DMS 273 (cell line): ENCODE measurements around the gene IFNA6.
A peak's percentile ranks its signal among the peaks of the same experiment; 100 is the strongest.
"Not testable (repeated sequence)": the region's sequence is repeated elsewhere in the genome, so short reads cannot be mapped to it uniquely, and the experiment has no call there.

Experiments used
- DNase-seq: peaks from one replicate; lab custom pipeline; 2025; ENCODE audit not compliant: unreplicated experiment; lab: John Stamatoyannopoulos, UW

IFNA6 gene

DNA sequence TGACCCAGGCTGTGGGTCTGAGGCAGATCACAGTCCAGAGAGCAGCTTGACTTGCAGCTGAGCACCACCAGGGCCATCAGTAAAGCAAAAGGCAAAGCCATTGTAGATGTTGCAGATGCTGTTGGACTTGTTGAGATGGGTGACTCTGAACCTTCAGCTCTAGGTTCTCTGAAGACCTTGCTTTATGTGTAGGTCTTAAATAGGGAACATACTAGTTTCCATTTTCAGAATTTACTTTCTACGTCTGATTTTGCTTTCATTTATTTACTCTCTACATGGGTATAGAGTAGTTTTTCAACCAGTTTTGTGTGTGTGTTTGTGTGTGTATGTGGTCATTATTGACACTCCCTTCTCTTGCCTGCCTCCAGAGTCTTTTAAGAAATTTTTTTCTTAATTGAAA lies at the start of gene IFNA6:
Gene IFNA6 (minus strand): TSS at position 101 of the 400 bp plus-strand sequence. CDS start 0 bp downstream, at position 101.
- DNase-seq, result no peak

- no peak for DNase-seq
Observed at GRCh38 chr9:21399956-21400355, 49.3 kb upstream of the IFNA6 start.

- no peak for DNase-seq
Observed at GRCh38 chr9:21398955-21399489, 48.3 kb upstream of the IFNA6 start.

DNA sequence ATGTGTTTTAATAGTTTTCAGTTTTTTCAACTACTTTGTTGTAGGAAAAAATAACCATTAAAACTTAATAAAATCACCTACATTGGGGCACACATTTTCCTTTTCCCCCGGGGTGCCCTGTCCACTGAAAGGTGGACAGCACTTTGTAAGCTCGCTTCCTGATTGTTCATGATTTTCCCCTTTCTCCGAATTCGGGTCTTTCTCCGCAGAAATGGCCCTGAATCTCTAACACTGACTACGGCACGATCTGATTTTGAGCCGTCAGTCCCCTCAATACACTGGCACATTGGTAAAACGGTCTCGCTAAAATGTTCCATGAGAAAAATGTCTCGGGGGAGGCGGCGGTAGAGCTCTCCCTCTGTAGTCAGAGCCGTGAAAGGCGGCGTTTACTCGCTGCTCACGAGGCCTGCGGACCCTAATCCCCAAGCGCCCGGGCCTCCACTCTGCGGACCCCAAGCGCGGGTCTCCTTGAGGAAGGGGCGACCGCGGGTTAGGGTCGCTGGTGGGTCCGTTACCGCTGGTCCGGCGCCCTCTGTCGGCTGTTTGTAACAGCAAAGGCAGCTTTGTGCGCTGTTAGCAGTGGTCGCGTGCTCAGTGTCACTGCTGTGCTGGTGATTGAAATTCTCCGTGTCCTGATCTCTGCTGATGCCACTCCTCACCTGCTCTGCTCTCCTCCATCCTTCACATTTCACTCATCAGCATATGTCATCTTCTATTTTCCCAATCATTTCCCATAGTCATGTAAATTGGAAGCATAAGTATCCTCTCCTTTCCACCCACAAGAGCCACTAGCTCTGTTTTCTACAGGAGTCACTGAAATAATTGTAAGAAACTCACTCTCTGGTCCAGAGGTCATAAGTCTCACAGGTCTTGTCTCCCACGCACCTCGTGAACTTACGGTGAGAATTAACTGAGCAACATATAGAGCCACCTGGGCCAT lies 45.4 kb upstream of the IFNA6 start:
- peak; percentile 44 for DNase-seq

GRCh38 chr9:21392270-21392669 lies 41.6 kb upstream of the IFNA6 start:
- DNase-seq, result peak; percentile 50

DNA sequence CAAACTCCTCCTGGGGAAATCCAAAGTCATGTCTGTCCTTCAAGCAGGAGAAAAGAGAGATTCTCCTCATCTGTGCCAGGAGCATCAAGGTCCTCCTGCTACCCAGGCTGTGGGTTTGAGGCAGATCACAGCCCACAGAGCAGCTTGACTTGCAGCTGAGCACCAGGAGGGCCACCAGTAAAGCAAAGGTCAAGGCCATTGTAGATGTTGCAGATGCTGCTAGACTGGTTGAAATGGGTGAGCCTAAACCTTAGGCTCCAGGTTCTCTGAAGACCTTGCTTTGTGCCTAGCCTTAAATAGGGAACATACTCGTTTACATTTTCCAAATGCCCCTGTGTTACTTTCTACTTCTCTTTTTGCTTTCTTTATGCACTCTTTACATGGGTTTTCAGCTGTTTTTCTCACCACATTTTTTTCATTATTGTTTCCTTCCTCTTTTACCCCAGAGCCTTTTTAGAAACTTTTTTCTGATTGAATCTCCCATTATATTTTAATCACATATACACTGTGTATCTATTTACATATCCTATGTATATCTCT lies 34.5 kb upstream of the IFNA6 start, which contains the start of gene IFNA2:
Gene IFNA2 (minus strand): TSS at position 268 of the 540 bp plus-strand sequence. CDS start 69 bp downstream, at position 199.
- no peak for DNase-seq

GRCh38 chr9:21383627-21384026 lies 32.9 kb upstream of the IFNA6 start:
- no peak for DNase-seq

DNA sequence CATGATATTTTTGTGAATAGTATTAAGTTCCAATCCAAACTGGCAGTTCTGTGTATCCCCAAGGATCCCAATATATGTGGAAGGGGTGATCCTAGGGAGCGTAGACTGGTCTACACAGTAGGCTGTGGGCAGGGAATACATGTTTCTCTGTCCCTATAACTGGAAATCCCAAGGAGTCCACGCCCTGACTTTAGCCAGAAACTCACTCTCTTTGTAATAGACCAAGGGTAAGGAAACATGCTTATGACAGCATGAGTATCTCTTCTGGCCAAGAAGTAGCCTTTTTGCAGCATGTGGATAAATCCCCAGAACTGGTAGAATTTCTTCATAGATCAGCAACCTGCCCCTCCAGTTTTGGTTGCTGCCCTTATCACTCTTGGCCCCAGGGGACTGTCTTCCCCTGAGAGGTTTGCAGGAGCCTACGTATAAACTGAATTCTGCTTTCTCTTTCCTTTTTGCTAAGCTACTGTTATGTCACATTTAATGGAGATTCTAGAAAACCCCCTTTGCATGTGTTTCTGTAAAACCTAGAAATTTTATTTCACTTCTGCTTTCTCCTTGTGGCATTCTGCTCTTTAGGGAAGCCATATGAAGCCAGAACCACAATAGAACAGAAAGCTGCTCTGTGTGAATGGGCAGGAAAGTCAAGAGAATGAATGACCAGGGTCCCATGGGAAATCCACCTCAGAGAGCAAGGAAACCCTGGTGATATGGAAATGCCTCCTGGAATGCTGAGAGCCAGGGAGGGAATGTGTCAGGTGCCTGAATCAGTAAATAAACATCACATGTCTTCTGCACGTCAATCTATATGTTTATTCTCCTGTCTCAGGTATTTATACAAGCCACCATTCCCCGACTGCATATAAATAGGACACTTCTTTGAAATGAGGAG lies 31.0 kb upstream of the IFNA6 start:
- DNase-seq, result no peak

- DNase-seq, result not testable (repeated sequence)
Observed at GRCh38 chr9:21371467-21371866, 20.8 kb upstream of the IFNA6 start.

- DNase-seq, result no peak
Observed at GRCh38 chr9:21367957-21368356, 17.3 kb upstream of the IFNA6 start, which contains the start of gene IFNA13. TSS of gene IFNA13 (minus strand) at chr9:21368057. CDS start at chr9:21368010, 47 bp downstream.

DNA sequence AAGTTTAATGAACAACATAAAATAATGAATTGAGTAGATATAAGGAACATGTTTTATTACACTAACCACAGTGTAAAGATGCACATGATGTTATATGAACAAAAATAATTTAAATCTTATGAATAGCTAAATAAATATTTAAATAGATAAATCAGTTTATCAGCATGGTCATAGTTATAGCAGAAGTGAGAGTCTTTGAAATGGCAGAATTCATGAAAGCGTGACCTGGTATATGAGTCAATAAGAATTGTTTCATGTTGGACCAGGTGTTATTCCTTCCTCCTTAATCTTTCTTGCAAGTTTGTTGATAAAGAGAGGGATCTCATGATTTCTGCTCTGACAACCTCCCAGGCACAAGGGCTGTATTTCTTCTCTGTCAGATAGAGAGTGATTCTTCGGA lies 16.5 kb upstream of the IFNA6 start:
- DNase-seq, result not testable (repeated sequence)

DNA sequence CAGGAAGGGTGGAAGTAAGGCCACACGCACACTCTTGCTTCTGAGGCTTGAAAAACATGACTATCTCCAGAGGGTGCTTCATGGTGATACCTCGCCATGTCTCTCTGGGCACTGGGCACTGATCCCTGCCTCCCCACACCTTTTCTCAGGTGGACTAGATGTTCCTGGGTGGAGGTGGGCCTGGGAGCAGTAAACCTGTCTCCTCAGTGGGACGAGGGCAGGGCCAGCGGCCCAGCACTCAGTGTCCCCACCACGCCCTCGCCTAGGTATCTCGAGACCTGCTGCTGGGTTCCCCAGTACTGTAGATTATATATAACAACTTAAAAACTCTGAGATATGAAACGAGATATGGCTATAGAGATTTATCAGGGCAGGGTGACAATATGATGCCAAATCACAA lies 11.6 kb upstream of the IFNA6 start:
- DNase-seq, result no peak

GRCh38 chr9:21357479-21358460 lies 7.1 kb upstream of the IFNA6 start:
- no peak for DNase-seq

GRCh38 chr9:21348430-21348970 lies 2.2 kb downstream of the IFNA6 start:
- no peak for DNase-seq

DNA sequence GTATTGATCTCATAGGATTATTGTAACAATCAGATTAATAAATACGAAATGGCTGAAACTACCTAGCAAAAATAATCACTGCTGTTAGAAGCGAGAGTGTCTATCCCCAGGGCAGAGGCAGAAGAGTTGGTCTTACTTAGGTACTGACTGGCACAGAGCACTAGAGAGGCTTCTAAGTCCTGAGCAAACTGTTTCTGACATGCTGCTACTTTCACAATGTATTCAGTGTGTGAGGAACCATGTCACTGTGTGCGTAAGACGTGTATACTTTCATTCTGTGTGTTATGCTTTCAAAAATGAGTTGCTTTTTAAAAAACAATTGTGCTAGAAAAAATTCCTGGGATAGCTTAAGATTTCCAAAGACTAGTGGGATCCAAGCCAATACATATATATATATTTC lies 10.0 kb downstream of the IFNA6 start:
- DNase-seq, result no peak

DNA sequence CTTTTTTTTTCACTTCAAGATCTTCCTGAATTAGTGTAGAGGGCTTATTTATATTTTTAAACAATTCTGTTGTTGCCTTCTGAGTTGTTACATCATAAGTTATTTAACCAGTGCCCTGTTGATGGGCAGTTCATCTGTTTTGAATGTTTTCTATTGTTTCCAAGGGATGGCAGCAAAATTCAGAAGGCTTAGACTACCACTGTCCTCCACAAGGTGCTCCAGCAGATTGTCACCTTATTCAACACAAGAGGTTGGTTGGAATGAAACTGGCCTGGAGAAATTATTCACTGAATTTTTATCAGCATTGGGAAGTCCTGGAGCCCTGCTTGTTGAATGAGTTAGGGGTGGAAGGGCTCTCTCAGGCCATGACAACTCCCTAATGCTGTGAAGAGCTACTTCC lies 14.2 kb downstream of the IFNA6 start:
- no peak for DNase-seq

DNA sequence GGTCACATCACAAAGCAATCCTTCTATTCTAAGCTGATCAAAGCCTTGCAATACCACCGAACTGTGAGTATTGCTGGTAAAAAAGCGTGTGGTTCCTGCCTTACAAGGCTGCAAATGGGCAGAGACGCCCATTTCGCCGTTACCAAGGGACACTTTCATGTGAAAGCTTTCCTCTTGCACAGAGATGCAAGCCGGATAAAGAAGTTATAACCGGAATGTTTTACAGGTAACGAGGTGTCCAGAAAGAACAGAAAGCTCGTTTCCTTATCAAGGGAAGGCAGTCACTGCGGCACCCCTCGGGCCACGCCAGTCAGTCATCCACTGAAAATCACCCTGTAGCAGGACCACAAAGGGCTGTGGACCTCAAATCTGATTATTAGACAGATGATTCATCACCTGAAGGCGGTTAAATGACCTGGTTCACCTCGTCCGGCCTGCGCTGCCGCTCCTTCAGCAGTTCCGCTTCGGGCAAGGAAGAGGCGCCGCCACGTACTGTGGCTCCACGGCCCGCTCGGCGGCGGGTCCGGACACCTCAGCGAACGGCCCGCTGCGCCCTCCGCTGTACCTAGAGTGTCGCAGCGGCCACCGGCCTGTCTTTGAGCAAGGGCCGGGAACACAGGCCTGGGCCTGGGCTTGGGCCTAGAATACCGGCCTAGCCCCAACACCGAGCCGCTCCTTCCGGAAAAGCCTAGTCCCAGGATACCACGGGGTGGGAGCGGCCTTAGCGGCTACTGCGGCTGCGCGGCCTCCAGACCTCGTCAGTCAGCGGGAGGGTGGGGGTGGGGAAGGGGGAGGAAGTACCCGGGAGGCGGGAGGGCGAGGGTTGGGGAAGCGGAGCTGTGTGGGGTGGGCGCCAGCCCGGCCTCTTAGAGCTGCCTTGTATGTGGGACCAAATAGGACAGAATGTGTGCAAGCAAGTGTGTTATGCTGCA lies 15.7 kb downstream of the IFNA6 start, which contains the start of gene KLHL9:
Gene KLHL9 (minus strand): TSS at position 704 of the 932 bp plus-strand sequence. CDS start 545 bp downstream, at position 159.
- peak; percentile 94 for DNase-seq

GRCh38 chr9:21333226-21333625 lies 17.5 kb downstream of the IFNA6 start:
- DNase-seq, result no peak
